DND-41 (cell line): Measurements from ENCODE around the gene DTNB.

Experiments
- ATAC-seq: fragments of 200-7000 bp; cut with Tn5 transposase; 3 replicates; pipeline ENCODE4 v1.9.1; 2021; ENCODE audit warnings: low read depth; ENCODE audit not compliant: insufficient read depth
- DNase-seq: peaks from one replicate; pipeline ENCODE4 v3.0.0-alpha.2; 2020
- H2AFZ ChIP-seq: 2 replicates; pipeline ENCODE4 v1.6.0; 2012; ENCODE audit warnings: low read depth, low read length
- H3K27ac ChIP-seq: 2 replicates; pipeline ENCODE4 v1.5.1; 2012; ENCODE audit warnings: low read length, inconsistent platforms
- H3K27me3 ChIP-seq: fragments of 200-600 bp; sonication (generic); 2 replicates; pipeline ENCODE4 v1.6.0; 2012; ENCODE audit warnings: low read length, mild to moderate bottlenecking, inconsistent platforms; ENCODE audit not compliant: insufficient read depth, poor library complexity
- H3K36me3 ChIP-seq: 2 replicates; pipeline ENCODE4 v1.5.1; 2012; ENCODE audit warnings: low read length, inconsistent platforms; ENCODE audit not compliant: insufficient read depth
- H3K4me1 ChIP-seq: 2 replicates; pipeline ENCODE4 v1.5.1; 2012; ENCODE audit warnings: mild to moderate bottlenecking, low read length; ENCODE audit not compliant: insufficient read depth
- H3K4me2 ChIP-seq: 2 replicates; pipeline ENCODE4 v1.6.0; 2012; ENCODE audit warnings: mild to moderate bottlenecking, moderate library complexity, low read length, inconsistent platforms; ENCODE audit not compliant: insufficient read depth
- H3K4me3 ChIP-seq, 2 experiments: fragments of 200-600 bp in 1 of 2; shearing (Covaris generic) in 1 of 2; 2 replicates each; pipeline ENCODE4 v1.5.1; 2012 to 2016; ENCODE audit warnings: inconsistent platforms in 2 of 2, low read length in 2 of 2, mild to moderate bottlenecking in 2 of 2, low read depth in 1 of 2, moderate library complexity in 1 of 2
- H3K79me2 ChIP-seq: 2 replicates; pipeline ENCODE4 v1.6.0; 2012; ENCODE audit warnings: low read length, inconsistent platforms; ENCODE audit not compliant: insufficient read depth
- H3K9ac ChIP-seq: 2 replicates; pipeline ENCODE4 v1.6.0; 2012; ENCODE audit warnings: low read depth, mild to moderate bottlenecking, inconsistent platforms, low read length, moderate library complexity
- H3K9me3 ChIP-seq: 2 replicates; pipeline ENCODE4 v1.5.1; 2012; ENCODE audit warnings: low read length, moderate library complexity, mild to moderate bottlenecking, inconsistent platforms; ENCODE audit not compliant: insufficient read depth, severe bottlenecking
- H4K20me1 ChIP-seq: 2 replicates; pipeline ENCODE4 v1.6.0; 2012; ENCODE audit warnings: low read length; ENCODE audit not compliant: insufficient read depth
- CTCF ChIP-seq: IDR thresholded peaks from 2 replicates; pipeline ENCODE4 v1.5.1; 2012; ENCODE audit warnings: borderline replicate concordance, low read length, moderate library complexity, mild to moderate bottlenecking; ENCODE audit not compliant: poor library complexity, severe bottlenecking; ENCODE audit errors: extremely low read depth
- EZH2 ChIP-seq: IDR thresholded peaks from 3 replicates; pipeline ENCODE4 v1.6.1; 2012; ENCODE audit warnings: borderline replicate concordance, low read depth, mild to moderate bottlenecking, moderate library complexity, low read length, inconsistent platforms; ENCODE audit not compliant: severe bottlenecking

DTNB gene

GRCh38 chr2:25598911-25599310, 74.5 kb downstream of the DTNB start:
- ATAC-seq (no peak), DNase-seq (no peak)
- H3K9me3 ChIP-seq: no peaks in the 10 kb centered on the region
- H3K4me2 ChIP-seq: no peak overlapping the region
- H3K79me2 ChIP-seq: no peaks in the 10 kb centered on the region
- no peak for TF ChIP-seq CTCF
- no peak for TF ChIP-seq EZH2
- H3K36me3 ChIP-seq: no peaks in the 10 kb centered on the region
- no peak overlapping the region for H3K9ac ChIP-seq
- H3K4me3 ChIP-seq: no peak overlapping the region
- no peak overlapping the region for H2AFZ ChIP-seq
- no peak overlapping the region for H3K27ac ChIP-seq
- no peaks in the 10 kb centered on the region for H4K20me1 ChIP-seq
- peaks cover 4% of the 10 kb centered on the region for H3K4me1 ChIP-seq
- H3K27me3 ChIP-seq: no peaks in the 10 kb centered on the region

- TF ChIP-seq EZH2: no peak
- TF ChIP-seq CTCF: no peak
- ATAC-seq: no peak
- H3K27ac ChIP-seq: no peak overlapping the region
- H2AFZ ChIP-seq: no peak overlapping the region
- no peak overlapping the region for H3K4me2 ChIP-seq
- no peaks in the 10 kb centered on the region for H3K9me3 ChIP-seq
- H4K20me1 ChIP-seq: no peaks in the 10 kb centered on the region
- peaks cover 4% of the 10 kb centered on the region for H3K4me1 ChIP-seq
- no peak for DNase-seq
- H3K27me3 ChIP-seq: no peaks in the 10 kb centered on the region
- no peak overlapping the region for H3K4me3 ChIP-seq
- no peaks in the 10 kb centered on the region for H3K36me3 ChIP-seq
- no peaks in the 10 kb centered on the region for H3K79me2 ChIP-seq
- no peak overlapping the region for H3K9ac ChIP-seq
Measured at GRCh38 chr2:25598332-25598731, 75.0 kb downstream of the DTNB start.

- Histone ChIP-seq H3K4me1 (peaks cover 6% of the 10 kb centered on the region), H3K27ac (no peak overlapping the region), H2AFZ (no peak overlapping the region), H3K79me2 (no peaks in the 10 kb centered on the region), H3K9ac (no peak overlapping the region), H3K36me3 (no peaks in the 10 kb centered on the region), H4K20me1 (no peaks in the 10 kb centered on the region), H3K4me2 (no peak overlapping the region), H3K9me3 (no peaks in the 10 kb centered on the region), H3K27me3 (no peaks in the 10 kb centered on the region), H3K4me3 (no peak overlapping the region)
- ATAC-seq (no peak), DNase-seq (no peak)
- TF ChIP-seq EZH2 (no peak), CTCF (no peak)
Measured at GRCh38 chr2:25597881-25598280, 75.5 kb downstream of the DTNB start.
